ENCODE data around the gene MCF2L2. TPM values are rescaled to one million over a fixed set of nuclear protein-coding genes. Genes with fewer than 3 reads are reported as not detected.

MCF2L2 gene
- total and polyA plus RNA-seq, 9 of the 15 experiments (the other 6 are each of a cell fraction or from before 2014, with no cell fraction given) = 0.56 to 4.2 (median 3.0) TPM

DNA sequence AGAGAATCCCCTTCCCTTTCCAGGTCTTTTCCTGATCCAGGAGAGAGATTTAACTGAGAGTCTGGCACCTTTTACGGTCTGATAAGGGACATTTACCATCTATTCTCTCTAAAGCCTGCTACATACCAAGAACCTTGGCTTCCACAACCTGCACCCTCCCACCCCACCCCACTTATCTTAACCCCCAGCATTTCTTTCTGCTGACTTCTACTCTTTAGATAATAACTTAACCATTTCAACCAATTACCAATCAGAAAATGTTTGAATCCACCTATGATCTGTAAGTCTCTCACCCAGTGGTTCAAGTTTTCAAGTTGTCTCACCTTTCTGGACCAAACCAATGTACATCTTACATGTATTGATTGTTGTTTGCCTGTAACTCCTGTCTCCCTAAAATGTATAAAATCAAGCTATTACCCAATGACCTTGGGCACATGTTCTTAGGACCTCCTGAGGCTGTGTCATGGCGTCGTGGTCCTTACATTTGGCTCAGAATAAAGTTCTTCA lies 74.0 kb downstream of the MCF2L2 start (continued):
- TF ChIP-seq, protein P1, sequence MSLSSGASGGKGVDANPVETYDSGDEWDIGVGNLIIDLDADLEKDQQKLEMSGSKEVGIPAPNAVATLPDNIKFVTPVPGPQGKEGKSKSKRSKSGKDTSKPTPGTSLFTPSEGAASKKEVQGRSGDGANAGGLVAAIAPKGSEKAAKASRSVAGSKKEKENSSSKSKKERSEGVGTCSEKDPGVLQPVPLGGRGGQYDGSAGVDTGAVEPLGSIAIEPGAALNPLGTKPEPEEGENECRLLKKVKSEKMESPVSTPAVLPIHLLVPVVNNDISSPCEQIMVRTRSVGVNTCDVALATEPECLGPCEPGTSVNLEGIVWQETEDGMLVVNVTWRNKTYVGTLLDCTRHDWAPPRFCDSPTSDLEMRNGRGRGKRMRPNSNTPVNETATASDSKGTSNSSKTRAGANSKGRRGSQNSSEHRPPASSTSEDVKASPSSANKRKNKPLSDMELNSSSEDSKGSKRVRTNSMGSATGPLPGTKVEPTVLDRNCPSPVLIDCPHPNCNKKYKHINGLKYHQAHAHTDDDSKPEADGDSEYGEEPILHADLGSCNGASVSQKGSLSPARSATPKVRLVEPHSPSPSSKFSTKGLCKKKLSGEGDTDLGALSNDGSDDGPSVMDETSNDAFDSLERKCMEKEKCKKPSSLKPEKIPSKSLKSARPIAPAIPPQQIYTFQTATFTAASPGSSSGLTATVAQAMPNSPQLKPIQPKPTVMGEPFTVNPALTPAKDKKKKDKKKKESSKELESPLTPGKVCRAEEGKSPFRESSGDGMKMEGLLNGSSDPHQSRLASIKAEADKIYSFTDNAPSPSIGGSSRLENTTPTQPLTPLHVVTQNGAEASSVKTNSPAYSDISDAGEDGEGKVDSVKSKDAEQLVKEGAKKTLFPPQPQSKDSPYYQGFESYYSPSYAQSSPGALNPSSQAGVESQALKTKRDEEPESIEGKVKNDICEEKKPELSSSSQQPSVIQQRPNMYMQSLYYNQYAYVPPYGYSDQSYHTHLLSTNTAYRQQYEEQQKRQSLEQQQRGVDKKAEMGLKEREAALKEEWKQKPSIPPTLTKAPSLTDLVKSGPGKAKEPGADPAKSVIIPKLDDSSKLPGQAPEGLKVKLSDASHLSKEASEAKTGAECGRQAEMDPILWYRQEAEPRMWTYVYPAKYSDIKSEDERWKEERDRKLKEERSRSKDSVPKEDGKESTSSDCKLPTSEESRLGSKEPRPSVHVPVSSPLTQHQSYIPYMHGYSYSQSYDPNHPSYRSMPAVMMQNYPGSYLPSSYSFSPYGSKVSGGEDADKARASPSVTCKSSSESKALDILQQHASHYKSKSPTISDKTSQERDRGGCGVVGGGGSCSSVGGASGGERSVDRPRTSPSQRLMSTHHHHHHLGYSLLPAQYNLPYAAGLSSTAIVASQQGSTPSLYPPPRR (CRISPR knock-in tag; IDR thresholded peaks at IDR 0.05; ENCODE audit: borderline replicate concordance) = no peak
- TF ChIP-seq, protein P2, sequence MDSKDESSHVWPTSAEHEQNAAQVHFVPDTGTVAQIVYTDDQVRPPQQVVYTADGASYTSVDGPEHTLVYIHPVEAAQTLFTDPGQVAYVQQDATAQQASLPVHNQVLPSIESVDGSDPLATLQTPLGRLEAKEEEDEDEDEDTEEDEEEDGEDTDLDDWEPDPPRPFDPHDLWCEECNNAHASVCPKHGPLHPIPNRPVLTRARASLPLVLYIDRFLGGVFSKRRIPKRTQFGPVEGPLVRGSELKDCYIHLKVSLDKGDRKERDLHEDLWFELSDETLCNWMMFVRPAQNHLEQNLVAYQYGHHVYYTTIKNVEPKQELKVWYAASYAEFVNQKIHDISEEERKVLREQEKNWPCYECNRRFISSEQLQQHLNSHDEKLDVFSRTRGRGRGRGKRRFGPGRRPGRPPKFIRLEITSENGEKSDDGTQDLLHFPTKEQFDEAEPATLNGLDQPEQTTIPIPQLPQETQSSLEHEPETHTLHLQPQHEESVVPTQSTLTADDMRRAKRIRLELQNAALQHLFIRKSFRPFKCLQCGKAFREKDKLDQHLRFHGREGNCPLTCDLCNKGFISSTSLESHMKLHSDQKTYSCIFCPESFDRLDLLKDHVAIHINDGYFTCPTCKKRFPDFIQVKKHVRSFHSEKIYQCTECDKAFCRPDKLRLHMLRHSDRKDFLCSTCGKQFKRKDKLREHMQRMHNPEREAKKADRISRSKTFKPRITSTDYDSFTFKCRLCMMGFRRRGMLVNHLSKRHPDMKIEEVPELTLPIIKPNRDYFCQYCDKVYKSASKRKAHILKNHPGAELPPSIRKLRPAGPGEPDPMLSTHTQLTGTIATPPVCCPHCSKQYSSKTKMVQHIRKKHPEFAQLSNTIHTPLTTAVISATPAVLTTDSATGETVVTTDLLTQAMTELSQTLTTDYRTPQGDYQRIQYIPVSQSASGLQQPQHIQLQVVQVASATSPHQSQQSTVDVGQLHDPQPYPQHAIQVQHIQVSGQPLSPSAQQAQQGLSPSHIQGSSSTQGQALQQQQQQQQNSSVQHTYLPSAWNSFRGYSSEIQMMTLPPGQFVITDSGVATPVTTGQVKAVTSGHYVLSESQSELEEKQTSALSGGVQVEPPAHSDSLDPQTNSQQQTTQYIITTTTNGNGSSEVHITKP (IDR thresholded peaks at IDR 0.05; ENCODE audit: partially characterized antibody) = peak; percentile 87
- TF ChIP-seq CREBBP (IDR thresholded peaks at IDR 0.05; ENCODE audit: low read depth, low read length) (no peak), ZNF347 (CRISPR knock-in tag; IDR thresholded peaks at IDR 0.05; ENCODE audit: low read depth) (no peak), HNRNPLL (IDR thresholded peaks at IDR 0.05; ENCODE audit: low read depth, low read length, poor library complexity, severe bottlenecking) (no peak), ZBTB8A (IDR thresholded peaks at IDR 0.05; ENCODE audit: partially characterized antibody) (no peak), POLR2AphosphoS2 (IDR thresholded peaks at IDR 0.05; ENCODE audit: low read length) (no peak), ILK (tag; IDR thresholded peaks at IDR 0.05; ENCODE audit: borderline replicate concordance, low read depth) (no peak), ZNF146 (CRISPR knock-in tag; IDR thresholded peaks at IDR 0.05; ENCODE audit: unreplicated experiment) (no peak)
- TF ChIP-seq, protein P3, sequence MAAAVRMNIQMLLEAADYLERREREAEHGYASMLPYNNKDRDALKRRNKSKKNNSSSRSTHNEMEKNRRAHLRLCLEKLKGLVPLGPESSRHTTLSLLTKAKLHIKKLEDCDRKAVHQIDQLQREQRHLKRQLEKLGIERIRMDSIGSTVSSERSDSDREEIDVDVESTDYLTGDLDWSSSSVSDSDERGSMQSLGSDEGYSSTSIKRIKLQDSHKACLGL (CRISPR knock-in tag; IDR thresholded peaks at IDR 0.05; ENCODE audit: borderline replicate concordance, poor library complexity, severe bottlenecking) = no peak
- TF ChIP-seq, protein P4, sequence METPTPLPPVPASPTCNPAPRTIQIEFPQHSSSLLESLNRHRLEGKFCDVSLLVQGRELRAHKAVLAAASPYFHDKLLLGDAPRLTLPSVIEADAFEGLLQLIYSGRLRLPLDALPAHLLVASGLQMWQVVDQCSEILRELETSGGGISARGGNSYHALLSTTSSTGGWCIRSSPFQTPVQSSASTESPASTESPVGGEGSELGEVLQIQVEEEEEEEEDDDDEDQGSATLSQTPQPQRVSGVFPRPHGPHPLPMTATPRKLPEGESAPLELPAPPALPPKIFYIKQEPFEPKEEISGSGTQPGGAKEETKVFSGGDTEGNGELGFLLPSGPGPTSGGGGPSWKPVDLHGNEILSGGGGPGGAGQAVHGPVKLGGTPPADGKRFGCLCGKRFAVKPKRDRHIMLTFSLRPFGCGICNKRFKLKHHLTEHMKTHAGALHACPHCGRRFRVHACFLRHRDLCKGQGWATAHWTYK (CRISPR knock-in tag; IDR thresholded peaks at IDR 0.05) = no peak
- TF ChIP-seq, protein P5, sequence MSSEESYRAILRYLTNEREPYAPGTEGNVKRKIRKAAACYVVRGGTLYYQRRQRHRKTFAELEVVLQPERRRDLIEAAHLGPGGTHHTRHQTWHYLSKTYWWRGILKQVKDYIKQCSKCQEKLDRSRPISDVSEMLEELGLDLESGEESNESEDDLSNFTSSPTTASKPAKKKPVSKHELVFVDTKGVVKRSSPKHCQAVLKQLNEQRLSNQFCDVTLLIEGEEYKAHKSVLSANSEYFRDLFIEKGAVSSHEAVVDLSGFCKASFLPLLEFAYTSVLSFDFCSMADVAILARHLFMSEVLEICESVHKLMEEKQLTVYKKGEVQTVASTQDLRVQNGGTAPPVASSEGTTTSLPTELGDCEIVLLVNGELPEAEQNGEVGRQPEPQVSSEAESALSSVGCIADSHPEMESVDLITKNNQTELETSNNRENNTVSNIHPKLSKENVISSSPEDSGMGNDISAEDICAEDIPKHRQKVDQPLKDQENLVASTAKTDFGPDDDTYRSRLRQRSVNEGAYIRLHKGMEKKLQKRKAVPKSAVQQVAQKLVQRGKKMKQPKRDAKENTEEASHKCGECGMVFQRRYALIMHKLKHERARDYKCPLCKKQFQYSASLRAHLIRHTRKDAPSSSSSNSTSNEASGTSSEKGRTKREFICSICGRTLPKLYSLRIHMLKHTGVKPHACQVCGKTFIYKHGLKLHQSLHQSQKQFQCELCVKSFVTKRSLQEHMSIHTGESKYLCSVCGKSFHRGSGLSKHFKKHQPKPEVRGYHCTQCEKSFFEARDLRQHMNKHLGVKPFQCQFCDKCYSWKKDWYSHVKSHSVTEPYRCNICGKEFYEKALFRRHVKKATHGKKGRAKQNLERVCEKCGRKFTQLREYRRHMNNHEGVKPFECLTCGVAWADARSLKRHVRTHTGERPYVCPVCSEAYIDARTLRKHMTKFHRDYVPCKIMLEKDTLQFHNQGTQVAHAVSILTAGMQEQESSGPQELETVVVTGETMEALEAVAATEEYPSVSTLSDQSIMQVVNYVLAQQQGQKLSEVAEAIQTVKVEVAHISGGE (CRISPR knock-in tag; IDR thresholded peaks at IDR 0.05) = no peak
